ENCODE measurements around the gene CCM2.
A peak's percentile ranks its signal among the peaks of the same experiment; 100 is the strongest.
"Not testable (repeated sequence)": the region's sequence is repeated elsewhere in the genome, so short reads cannot be mapped to it uniquely, and the experiment has no call there.

CCM2 gene

GRCh38 chr7:45007571-45008328, 7.7 kb downstream of the CCM2 start:
- no peak for DNase-seq

DNA sequence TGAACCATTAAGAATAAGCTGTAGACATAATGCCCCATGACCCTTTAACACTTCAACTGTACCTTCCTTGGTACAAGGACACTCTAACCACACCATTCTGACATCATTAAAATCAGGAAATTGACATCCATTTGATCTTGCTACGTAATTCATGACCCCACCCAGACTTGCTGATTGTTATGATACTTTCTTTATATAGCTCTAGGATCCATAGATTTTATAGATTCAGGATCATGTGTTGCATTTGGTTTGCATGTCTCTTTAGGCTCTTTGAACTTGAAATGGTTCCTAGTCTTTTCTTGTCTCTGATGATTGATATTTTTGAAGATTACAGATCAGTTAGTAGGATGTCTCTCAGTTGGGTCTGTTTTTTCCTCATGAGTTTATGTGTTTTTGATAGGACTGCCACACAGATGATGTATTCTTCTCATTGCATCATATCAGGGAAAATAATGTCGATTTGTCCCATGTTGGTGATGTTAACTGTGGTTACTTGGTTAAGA, 13.5 kb downstream of the CCM2 start:
- DNase-seq: no peak

DNA sequence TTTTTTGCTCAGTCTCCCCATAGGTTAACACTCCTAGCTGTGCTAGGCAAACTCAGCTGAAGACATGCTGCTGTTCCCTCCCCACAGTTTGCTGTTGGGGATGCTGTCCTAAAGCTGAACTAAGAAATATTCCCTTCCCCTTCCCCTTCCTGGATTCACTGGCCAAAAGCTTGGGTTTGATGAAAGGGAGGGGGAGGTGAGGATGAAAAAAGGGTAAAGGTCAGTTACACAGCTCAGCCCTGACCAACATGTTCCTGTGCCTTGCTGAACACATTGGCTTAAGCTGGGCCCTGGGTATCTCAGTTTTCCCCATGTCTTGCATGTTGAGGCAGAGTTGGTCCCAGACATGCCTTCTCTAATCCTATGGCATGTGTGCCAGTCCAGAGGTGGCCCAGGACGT, 15.3 kb downstream of the CCM2 start:
- no peak for DNase-seq

DNA sequence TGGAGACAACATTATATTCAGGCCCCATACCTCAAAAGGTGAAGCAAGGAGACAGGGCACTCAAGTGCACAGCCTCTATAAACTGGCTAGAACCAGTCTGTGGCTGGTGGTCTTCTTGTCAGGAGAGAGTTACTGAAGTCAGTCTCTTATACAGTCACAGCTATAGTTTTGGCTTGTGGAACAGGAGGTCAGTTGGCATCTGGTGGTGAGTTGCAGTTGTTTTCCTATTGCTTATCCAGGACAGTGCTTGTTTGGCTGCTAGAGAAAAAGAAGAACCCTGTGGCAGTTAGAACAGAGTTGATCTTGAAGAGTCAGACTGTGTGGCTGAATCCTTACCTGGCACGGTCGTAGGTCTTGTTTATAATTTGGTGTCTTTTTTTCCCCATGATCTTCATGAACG, 17.3 kb downstream of the CCM2 start:
- DNase-seq: no peak

- DNase-seq: no peak
These were observed 20.9 kb downstream of the CCM2 start for GRCh38 chr7:45020915-45021314.

- DNase-seq: peak; percentile 65
These were observed 21.7 kb downstream of the CCM2 start for GRCh38 chr7:45021604-45022296.

DNA sequence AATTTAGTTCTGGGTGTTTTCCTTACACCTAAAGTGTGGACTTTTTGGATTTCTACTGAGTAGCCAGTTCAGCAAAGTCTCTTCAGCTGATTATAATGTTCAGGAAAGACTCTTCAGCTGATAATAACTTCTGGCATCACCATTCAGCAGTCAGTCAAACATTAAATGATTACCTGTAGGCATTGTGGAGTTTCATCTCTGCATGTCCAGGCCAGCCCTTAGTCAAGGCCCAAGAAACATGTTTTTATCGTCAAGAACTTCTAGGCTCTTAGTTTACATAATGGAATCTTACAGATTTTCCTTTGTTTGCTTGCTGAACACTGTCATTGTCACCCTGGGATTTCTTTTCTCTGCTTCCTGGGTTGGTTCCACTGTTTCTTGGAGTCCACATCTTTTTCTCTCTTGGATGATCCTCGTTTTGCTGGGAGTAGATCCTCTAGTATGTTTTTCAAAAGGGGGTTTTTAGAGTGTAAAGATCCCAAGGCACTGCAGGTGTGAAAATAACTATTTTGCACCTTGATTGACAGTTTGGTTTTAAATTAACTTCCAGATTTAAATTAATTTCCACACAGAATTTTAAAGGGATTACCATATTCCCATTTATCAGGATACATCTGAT, 24.2 kb downstream of the CCM2 start:
- no peak for DNase-seq

DNA sequence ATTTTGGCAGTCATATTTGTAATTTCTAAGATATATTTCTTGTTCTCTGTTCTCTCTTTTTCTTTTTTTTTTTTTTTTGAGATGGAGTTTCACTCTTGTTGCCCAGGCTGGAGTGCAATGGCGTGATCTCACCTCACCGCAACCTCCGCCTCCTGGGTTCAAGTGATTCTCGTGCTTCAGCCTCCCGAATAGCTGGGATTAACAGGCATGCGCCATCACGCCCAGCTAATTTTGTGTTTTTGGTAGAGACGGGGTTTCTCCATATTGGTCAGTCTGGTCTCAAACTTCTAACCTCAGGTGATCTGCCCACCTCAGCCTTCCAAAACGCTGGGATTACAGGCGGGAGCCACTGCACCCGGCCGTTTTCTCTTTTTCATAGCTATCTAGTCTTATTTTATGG, 25.5 kb downstream of the CCM2 start:
- not testable (repeated sequence) for DNase-seq

- no peak for DNase-seq
These were observed 26.0 kb downstream of the CCM2 start for GRCh38 chr7:45026013-45026412.

- DNase-seq: no peak
These were observed 27.2 kb downstream of the CCM2 start for GRCh38 chr7:45026984-45027773.

DNA sequence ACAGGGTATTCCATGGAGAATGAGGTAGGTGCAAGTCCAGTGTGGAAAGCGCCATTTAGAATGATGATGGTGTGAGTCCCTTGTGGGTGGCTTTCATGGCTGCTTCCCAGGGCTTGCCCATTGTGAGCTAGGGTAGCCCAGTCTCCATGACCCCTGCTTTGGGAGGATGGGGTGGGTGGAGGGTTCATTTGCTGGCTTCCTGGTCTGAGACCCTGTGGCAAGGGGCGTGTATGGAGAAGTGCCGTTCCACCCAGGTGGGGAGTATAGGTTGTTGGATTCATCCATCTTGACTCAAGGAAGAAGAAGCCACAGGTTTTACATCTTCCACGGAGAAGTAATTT, 27.7 kb downstream of the CCM2 start:
- DNase-seq: no peak

DNA sequence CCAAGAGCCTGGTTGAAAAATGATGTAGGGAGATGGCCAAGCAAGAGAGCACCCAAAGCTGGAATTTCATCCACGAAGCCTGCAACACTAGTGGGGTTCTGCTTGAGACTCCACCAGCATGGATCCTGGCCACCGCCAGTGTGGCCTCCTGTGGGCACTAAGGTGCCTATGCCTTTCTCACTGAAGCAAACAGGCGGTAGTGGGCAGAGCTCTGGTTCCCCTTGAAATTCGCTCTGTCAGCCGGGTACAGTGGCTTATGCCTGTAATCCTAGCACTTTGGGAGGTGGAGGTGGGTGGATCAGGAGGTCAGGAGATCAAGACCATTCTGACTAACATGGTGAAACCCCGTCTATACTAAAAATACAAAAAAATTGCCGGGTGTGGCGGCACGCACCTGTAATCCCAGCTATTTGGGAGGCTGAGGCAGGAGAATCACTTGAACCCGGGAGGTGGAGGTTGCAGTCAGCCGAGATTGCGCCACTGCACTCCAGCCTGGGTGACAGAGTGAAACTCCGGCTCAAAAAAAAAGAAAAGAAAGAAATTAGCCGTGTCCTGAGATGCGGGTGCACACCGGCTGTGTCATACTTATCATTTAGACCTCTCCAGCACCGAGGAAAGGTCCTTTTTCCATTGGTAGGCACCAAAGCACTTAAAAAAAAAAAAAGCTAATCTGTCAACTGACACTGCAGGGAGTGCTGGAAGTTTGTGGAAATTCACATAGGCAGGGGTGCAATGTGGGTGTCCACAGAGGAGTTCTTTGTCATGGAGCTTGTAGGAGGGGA, 28.3 kb downstream of the CCM2 start:
- DNase-seq: no peak

- no peak for DNase-seq
These were observed 28.9 kb downstream of the CCM2 start for GRCh38 chr7:45028920-45029344.

GRCh38 chr7:45031829-45032228, 31.8 kb downstream of the CCM2 start:
- no peak for DNase-seq

DNA sequence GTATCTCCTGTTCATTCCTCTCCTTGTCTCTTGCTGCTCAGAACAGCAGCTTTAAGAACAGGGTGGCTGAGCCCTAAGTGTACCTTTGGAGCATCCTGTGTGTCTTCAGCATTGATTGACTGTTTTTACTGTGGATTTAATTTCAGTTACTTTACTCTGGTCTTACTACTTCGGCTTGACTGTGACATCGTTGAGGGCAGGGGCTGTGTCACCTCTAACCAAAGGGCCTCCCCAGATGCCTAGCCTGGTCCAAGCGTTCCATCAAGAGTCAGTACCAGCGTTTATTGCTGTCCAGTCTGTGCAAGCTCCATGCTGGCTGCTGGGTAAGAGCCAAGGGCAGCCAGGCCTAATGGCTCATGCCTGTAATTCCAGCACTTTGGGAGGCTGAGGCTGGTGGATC, 32.4 kb downstream of the CCM2 start:
- DNase-seq: no peak

- DNase-seq: no peak
These were observed 33.4 kb downstream of the CCM2 start for GRCh38 chr7:45033261-45033930.

GRCh38 chr7:45033931-45034290, 33.9 kb downstream of the CCM2 start:
- no peak for DNase-seq

GRCh38 chr7:45034710-45035109, 34.7 kb downstream of the CCM2 start:
- DNase-seq: not testable (repeated sequence)

GRCh38 chr7:45035371-45035770, 35.4 kb downstream of the CCM2 start:
- DNase-seq: no peak

GRCh38 chr7:45035893-45036292, 35.9 kb downstream of the CCM2 start:
- no peak for DNase-seq

GRCh38 chr7:45036317-45036716, 36.3 kb downstream of the CCM2 start:
- no peak for DNase-seq

DNA sequence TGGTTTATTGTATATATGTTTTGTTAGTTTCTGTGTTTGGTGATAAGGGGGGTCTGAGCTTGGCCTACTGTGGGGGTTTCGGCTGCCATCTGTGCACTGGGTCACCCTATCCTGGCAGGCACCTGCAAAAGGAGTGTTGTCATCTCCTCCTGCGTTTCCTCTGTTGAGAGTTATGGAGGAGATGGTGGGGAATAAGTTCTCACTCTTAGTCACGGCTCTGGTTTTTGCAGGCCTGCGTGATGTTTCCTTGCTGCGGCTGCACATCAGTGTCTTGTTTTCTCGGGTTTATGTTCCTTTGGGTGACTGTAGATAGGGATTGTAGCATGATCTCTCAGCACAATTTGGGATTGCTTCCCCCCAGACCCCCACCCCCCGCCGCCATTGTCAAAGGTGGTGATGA, 36.8 kb downstream of the CCM2 start:
- no peak for DNase-seq
